ENCODE results near the gene SNAPIN.

DNA sequence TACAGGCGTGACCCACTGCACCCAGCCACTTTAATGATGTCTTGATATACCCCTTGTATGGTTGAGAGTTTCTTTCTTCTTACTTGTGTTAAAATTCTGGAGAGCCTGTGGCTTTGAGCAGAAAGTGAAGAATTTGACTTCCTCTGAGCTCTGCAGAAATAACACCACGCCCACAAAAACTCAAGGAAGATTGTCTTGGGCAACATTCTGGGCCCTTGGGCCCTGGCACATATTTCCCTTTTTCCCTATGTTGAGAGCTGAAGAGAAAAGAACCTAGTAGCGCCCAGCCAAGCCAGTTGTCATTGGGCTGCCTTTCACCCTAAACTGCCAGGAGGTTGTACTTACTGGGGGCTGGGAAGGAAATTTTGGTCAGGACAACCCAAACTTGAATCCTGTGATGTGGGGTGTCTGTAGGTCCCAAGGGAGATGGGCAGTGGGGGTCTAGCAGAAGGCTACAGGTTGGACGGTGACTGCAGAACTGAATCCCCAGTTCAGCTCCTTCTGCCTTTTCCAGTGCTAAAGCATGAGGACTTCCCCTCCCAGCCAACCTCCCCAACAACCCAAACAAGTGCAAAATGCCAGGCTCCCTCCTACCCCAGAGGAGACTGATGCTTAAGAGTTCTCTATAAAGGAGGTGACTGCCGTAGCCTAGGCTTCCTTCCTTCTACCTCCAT is 11.7 kb upstream of the SNAPIN start:
- TF ChIP-seq ETV6 (CRISPR knock-in tag; IDR thresholded peaks at IDR 0.05) (no peak), MYBL2 (CRISPR knock-in tag; IDR thresholded peaks at IDR 0.05) (no peak), NR2C2 (CRISPR knock-in tag; IDR thresholded peaks at IDR 0.05) (no peak), ESRRA (CRISPR knock-in tag; IDR thresholded peaks at IDR 0.05; ENCODE audit: borderline replicate concordance) (no peak)

All from WTC11 (cell line).